ENCODE results near the gene C3orf22.
"Not testable (repeated sequence)": the region's sequence is repeated elsewhere in the genome, so short reads cannot be mapped to it uniquely, and the experiment has no call there.

Gene C3orf22

GRCh38 chr3:126542340-126543241, 16.1 kb downstream of the C3orf22 start:
- DNase-seq = peak in 1 of 2 donors; percentile 5

GRCh38 chr3:126541628-126542339, 16.9 kb downstream of the C3orf22 start:
- DNase-seq = peak in 1 of 2 donors; percentile 3

GRCh38 chr3:126540951-126541627, 17.6 kb downstream of the C3orf22 start:
- DNase-seq = peak in 1 of 2 donors; percentile 8

- peak in 1 of 2 donors; percentile 29 for DNase-seq
Measured at GRCh38 chr3:126540342-126540849, 18.3 kb downstream of the C3orf22 start.

- DNase-seq = peak in 1 of 2 donors; percentile 2
Measured at GRCh38 chr3:126539558-126540250, 19.0 kb downstream of the C3orf22 start.

- DNase-seq = no peak
Measured at GRCh38 chr3:126538966-126539365, 19.8 kb downstream of the C3orf22 start.

GRCh38 chr3:126538316-126538715, 20.4 kb downstream of the C3orf22 start:
- no peak for DNase-seq

- no peak for DNase-seq
Measured at GRCh38 chr3:126537730-126538281, 20.9 kb downstream of the C3orf22 start.

- DNase-seq = no peak
Measured at GRCh38 chr3:126537116-126537729, 21.5 kb downstream of the C3orf22 start.

- no peak for DNase-seq
Measured at GRCh38 chr3:126536126-126536525, 22.6 kb downstream of the C3orf22 start.

GRCh38 chr3:126535636-126536035, 23.1 kb downstream of the C3orf22 start:
- DNase-seq = no peak

- not testable (repeated sequence) for DNase-seq
Measured at GRCh38 chr3:126534716-126535115, 24.0 kb downstream of the C3orf22 start.

GRCh38 chr3:126533506-126533905, 25.2 kb downstream of the C3orf22 start:
- no peak for DNase-seq

- no peak for DNase-seq
Measured at GRCh38 chr3:126531051-126531330, 27.7 kb downstream of the C3orf22 start.

- peak; percentile 6 to 63 for DNase-seq
Measured at GRCh38 chr3:126530171-126531050, 28.3 kb downstream of the C3orf22 start.

GRCh38 chr3:126529585-126530170, 29.1 kb downstream of the C3orf22 start:
- no peak for DNase-seq

GRCh38 chr3:126528800-126529541, 29.8 kb downstream of the C3orf22 start:
- no peak for DNase-seq

GRCh38 chr3:126528419-126528799, 30.3 kb downstream of the C3orf22 start:
- no peak for DNase-seq

- no peak for DNase-seq
Measured at GRCh38 chr3:126527455-126528211, 31.1 kb downstream of the C3orf22 start.

Data from CD4-positive, alpha-beta T cell treated with Interleukin-4 for 1 hour (primary cell).